ENCODE measurements around the gene CFAP299. TPM values are rescaled to one million over a fixed set of nuclear protein-coding genes. Genes with fewer than 3 reads are reported as not detected.

CFAP299 gene
- total RNA-seq, 2 experiments from 2014 or later, result not detected

DNA sequence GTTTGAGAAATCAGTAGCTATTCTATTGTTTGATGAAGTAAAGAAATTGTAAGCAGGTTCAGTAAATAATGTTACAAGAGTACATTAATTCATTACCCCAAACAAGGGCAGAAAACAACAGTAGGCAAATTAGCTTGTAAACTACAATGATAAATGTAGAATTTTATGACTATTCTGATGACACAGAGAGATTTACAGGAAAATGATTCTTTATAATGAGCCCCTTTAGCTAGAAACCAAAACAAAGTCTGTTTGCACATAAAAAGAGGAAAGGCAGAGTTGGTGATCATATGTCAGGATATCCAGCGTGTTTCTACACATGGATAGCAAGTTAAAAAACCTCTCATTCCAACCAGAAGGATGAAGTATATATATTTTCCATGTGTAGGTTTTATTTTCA, 204.8 kb downstream of the CFAP299 start:
- Mint-ChIP-seq H3K27me3 (ENCODE audit: low read depth) (no peaks in the 10 kb centered on the region), H3K4me3 (no peak overlapping the region), H3K27ac (no peak overlapping the region), H3K4me1 (ENCODE audit: low read depth) (peaks cover 10% of the 10 kb centered on the region), H3K36me3 (ENCODE audit: low read depth) (no peaks in the 10 kb centered on the region), H3K9me3 (ENCODE audit: insufficient read depth) (no peaks in the 10 kb centered on the region)
- ATAC-seq (no peak), DNase-seq (no peak)
- ChIA-PET CTCF (interaction anchor here (0.9 kb wide), 1 partner anchor 11 kb away, joined by 3 read pairs; no protein-coding TSS in a partner anchor), POLR2A (no interaction called here)

DNA sequence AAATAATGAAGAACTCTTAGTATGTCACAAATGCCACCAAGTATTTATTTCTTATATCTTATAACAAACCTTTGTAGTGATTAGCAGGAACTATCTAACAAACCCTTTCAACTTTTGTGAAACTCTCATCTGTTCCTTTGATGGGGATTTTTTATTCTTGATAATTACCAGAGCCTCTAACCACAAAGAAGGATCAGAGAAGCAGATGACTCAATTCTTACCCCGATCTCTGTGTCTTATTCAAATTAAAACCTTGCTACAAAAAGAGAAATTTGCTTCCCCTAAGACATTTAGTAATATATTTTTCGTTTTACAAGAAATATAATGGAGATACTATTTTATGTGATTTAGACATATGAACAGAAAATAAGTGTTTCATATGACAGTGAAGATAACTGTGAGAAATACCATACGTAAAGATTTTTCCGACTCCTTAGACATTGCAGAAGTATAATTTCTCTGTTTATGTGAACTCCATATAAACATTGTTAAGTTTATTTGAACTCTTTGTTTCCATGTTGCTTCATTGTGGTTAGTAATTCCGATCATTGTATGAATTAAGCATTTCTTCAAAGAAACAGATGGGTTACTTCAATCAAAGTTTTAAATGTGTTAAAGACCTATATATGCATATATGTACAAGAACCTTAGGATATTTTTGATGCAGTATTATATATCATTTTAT, 205.4 kb downstream of the CFAP299 start:
- DNase-seq (no peak), ATAC-seq (no peak)
- ChIA-PET POLR2A (no interaction called here), CTCF (interaction anchor here (0.9 kb wide), 1 partner anchor 10 kb away, joined by 3 read pairs; no protein-coding TSS in a partner anchor)
- no peaks in the 10 kb centered on the region for H3K36me3 Mint-ChIP-seq (ENCODE audit: low read depth)
- no peaks in the 10 kb centered on the region for H3K27me3 Mint-ChIP-seq (ENCODE audit: low read depth)
- no peak overlapping the region for H3K4me3 Mint-ChIP-seq
- H3K4me1 Mint-ChIP-seq (ENCODE audit: low read depth), result peaks cover 10% of the 10 kb centered on the region
- no peak overlapping the region for H3K27ac Mint-ChIP-seq
- H3K9me3 Mint-ChIP-seq (ENCODE audit: insufficient read depth), result no peaks in the 10 kb centered on the region

GRCh38 chr4:80542747-80543146, 207.2 kb downstream of the CFAP299 start:
- no peaks in the 10 kb centered on the region for H3K27me3 Mint-ChIP-seq (ENCODE audit: low read depth)

GRCh38 chr4:80560337-80560736, 224.8 kb downstream of the CFAP299 start:
- H3K27ac Mint-ChIP-seq, result no peak overlapping the region
- peaks cover 4% of the 10 kb centered on the region for H3K9me3 Mint-ChIP-seq (ENCODE audit: insufficient read depth)
- ChIA-PET POLR2A (no interaction called here), CTCF (no interaction called here)
- no peak overlapping the region for H3K4me3 Mint-ChIP-seq
- H3K27me3 Mint-ChIP-seq (ENCODE audit: low read depth), result no peaks in the 10 kb centered on the region
- no peaks in the 10 kb centered on the region for H3K36me3 Mint-ChIP-seq (ENCODE audit: low read depth)
- DNase-seq (no peak), ATAC-seq (no peak)
- no peaks in the 10 kb centered on the region for H3K4me1 Mint-ChIP-seq (ENCODE audit: low read depth)

More at GRCh38 chr4:80542747-80543146, 207.2 kb downstream of the CFAP299 start:
- ChIA-PET POLR2A (no interaction called here), CTCF (no interaction called here)
- H3K27ac Mint-ChIP-seq, result no peak overlapping the region
- H3K9me3 Mint-ChIP-seq (ENCODE audit: insufficient read depth), result no peaks in the 10 kb centered on the region
- H3K4me3 Mint-ChIP-seq, result no peak overlapping the region
- peaks cover 10% of the 10 kb centered on the region for H3K4me1 Mint-ChIP-seq (ENCODE audit: low read depth)
- no peak for DNase-seq
- H3K36me3 Mint-ChIP-seq (ENCODE audit: low read depth), result no peaks in the 10 kb centered on the region
- no peak for ATAC-seq

- ChIA-PET POLR2A (no interaction called here), CTCF (no interaction called here)
- H3K9me3 Mint-ChIP-seq (ENCODE audit: insufficient read depth), result no peaks in the 10 kb centered on the region
- no peaks in the 10 kb centered on the region for H3K36me3 Mint-ChIP-seq (ENCODE audit: low read depth)
- no peak overlapping the region for H3K27ac Mint-ChIP-seq
- ATAC-seq (no peak), DNase-seq (no peak)
- no peaks in the 10 kb centered on the region for H3K27me3 Mint-ChIP-seq (ENCODE audit: low read depth)
- H3K4me1 Mint-ChIP-seq (ENCODE audit: low read depth), result no peaks in the 10 kb centered on the region
- H3K4me3 Mint-ChIP-seq, result peak overlapping the region; percentile 20
These were observed 230.8 kb downstream of the CFAP299 start for GRCh38 chr4:80566203-80566872.

DNA sequence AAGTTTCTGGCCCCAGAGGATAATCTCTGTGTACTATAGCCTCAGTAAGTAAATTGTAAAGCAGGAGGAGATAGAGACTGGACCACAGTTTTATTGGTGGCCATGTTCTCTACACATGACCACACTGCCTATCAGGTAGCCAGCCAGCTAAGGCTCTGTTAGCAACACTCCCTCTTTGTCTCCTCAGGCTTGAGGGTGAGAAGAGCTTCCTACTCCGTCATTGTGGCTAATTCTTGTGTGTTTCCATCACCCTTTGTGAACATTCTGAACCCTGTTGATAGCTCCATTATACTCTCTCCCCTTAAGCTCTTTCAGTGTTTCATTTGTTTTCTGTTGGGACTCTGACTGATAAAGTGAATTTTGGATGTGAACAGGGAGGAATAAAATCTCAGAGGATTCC, 233.4 kb downstream of the CFAP299 start:
- Mint-ChIP-seq H3K27me3 (ENCODE audit: low read depth) (no peaks in the 10 kb centered on the region), H3K36me3 (ENCODE audit: low read depth) (no peaks in the 10 kb centered on the region), H3K4me3 (no peak overlapping the region), H3K9me3 (ENCODE audit: insufficient read depth) (no peaks in the 10 kb centered on the region), H3K4me1 (ENCODE audit: low read depth) (no peaks in the 10 kb centered on the region), H3K27ac (no peak overlapping the region)
- ChIA-PET POLR2A (no interaction called here), CTCF (no interaction called here)
- DNase-seq (no peak), ATAC-seq (no peak)

GRCh38 chr4:80576796-80577195, 241.3 kb downstream of the CFAP299 start:
- Mint-ChIP-seq H3K4me1 (ENCODE audit: low read depth) (no peaks in the 10 kb centered on the region), H3K27me3 (ENCODE audit: low read depth) (no peaks in the 10 kb centered on the region), H3K36me3 (ENCODE audit: low read depth) (no peaks in the 10 kb centered on the region), H3K9me3 (ENCODE audit: insufficient read depth) (peaks cover 4% of the 10 kb centered on the region), H3K4me3 (no peak overlapping the region), H3K27ac (no peak overlapping the region)
- ATAC-seq (no peak), DNase-seq (no peak)
- CTCF ChIA-PET, result no interaction called here
- POLR2A ChIA-PET, result no interaction called here

GRCh38 chr4:80578001-80578400, 242.5 kb downstream of the CFAP299 start:
- DNase-seq, result no peak
- no peak overlapping the region for H3K4me3 Mint-ChIP-seq
- H3K27me3 Mint-ChIP-seq (ENCODE audit: low read depth), result no peaks in the 10 kb centered on the region
- CTCF ChIA-PET, result no interaction called here
- ATAC-seq, result no peak
- H3K9me3 Mint-ChIP-seq (ENCODE audit: insufficient read depth), result peaks cover 4% of the 10 kb centered on the region
- no peak overlapping the region for H3K27ac Mint-ChIP-seq
- no peaks in the 10 kb centered on the region for H3K4me1 Mint-ChIP-seq (ENCODE audit: low read depth)
- POLR2A ChIA-PET, result no interaction called here
- no peaks in the 10 kb centered on the region for H3K36me3 Mint-ChIP-seq (ENCODE audit: low read depth)

GRCh38 chr4:80585542-80585941, 250.0 kb downstream of the CFAP299 start:
- H3K9me3 Mint-ChIP-seq (ENCODE audit: insufficient read depth), result no peaks in the 10 kb centered on the region
- no peak overlapping the region for H3K4me3 Mint-ChIP-seq
- no peaks in the 10 kb centered on the region for H3K36me3 Mint-ChIP-seq (ENCODE audit: low read depth)
- no peak for DNase-seq
- ATAC-seq, result no peak
- H3K27ac Mint-ChIP-seq, result no peak overlapping the region
- no peaks in the 10 kb centered on the region for H3K4me1 Mint-ChIP-seq (ENCODE audit: low read depth)
- no peaks in the 10 kb centered on the region for H3K27me3 Mint-ChIP-seq (ENCODE audit: low read depth)
- POLR2A ChIA-PET, result no interaction called here
- CTCF ChIA-PET, result no interaction called here

GRCh38 chr4:80586716-80587115, 251.2 kb downstream of the CFAP299 start:
- ChIA-PET POLR2A (no interaction called here), CTCF (no interaction called here)
- ATAC-seq, result no peak

DNA sequence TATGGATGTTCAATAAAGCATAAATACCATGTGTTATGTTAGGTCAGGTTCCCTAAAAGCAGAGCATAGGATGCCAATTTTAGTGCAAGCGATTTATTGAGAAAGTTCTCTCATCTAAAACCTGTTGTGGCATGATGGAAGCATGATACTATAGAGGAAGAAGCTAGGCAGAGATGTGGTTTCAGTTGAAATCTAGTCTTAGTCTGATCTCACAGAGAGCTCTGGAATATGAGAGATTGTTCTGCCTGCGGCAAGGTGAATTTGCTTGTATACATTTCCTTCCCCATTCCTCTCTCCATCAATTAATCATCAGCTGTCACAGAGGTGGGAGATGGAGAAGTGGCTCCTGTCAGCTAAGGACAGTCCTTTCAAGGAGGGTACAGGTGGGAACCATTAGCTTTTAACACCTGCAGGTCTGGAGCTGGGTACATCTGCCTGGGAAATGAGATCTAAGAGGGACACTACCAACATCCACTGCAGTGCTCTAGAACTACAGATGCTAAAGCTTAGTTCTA, 252.4 kb downstream of the CFAP299 start:
- DNase-seq (no peak), ATAC-seq (no peak)
- ChIA-PET POLR2A (no interaction called here), CTCF (no interaction called here)
- Mint-ChIP-seq H3K36me3 (ENCODE audit: low read depth) (no peaks in the 10 kb centered on the region), H3K4me1 (ENCODE audit: low read depth) (no peaks in the 10 kb centered on the region), H3K27ac (no peak overlapping the region), H3K27me3 (ENCODE audit: low read depth) (no peaks in the 10 kb centered on the region), H3K4me3 (no peak overlapping the region), H3K9me3 (ENCODE audit: insufficient read depth) (no peaks in the 10 kb centered on the region)

More at GRCh38 chr4:80586716-80587115, 251.2 kb downstream of the CFAP299 start:
- DNase-seq, result no peak
- no peaks in the 10 kb centered on the region for H3K4me1 Mint-ChIP-seq (ENCODE audit: low read depth)
- H3K27ac Mint-ChIP-seq, result no peak overlapping the region
- H3K4me3 Mint-ChIP-seq, result no peak overlapping the region
- H3K9me3 Mint-ChIP-seq (ENCODE audit: insufficient read depth), result no peaks in the 10 kb centered on the region
- H3K36me3 Mint-ChIP-seq (ENCODE audit: low read depth), result no peaks in the 10 kb centered on the region
- H3K27me3 Mint-ChIP-seq (ENCODE audit: low read depth), result no peaks in the 10 kb centered on the region

GRCh38 chr4:80592950-80593349, 257.4 kb downstream of the CFAP299 start:
- ChIA-PET POLR2A (no interaction called here), CTCF (interaction anchor here (1.2 kb wide), 1 partner anchor 230 kb away, joined by 3 read pairs; no protein-coding TSS in a partner anchor)
- no peaks in the 10 kb centered on the region for H3K4me1 Mint-ChIP-seq (ENCODE audit: low read depth)

More at GRCh38 chr4:80592950-80593349, 257.4 kb downstream of the CFAP299 start:
- Mint-ChIP-seq H3K36me3 (ENCODE audit: low read depth) (no peaks in the 10 kb centered on the region), H3K4me3 (no peak overlapping the region), H3K27ac (no peak overlapping the region), H3K9me3 (ENCODE audit: insufficient read depth) (no peaks in the 10 kb centered on the region), H3K27me3 (ENCODE audit: low read depth) (no peaks in the 10 kb centered on the region)
- ATAC-seq (no peak), DNase-seq (no peak)

Measured in activated CD8-positive, alpha-beta T cell treated with anti-CD3 and anti-CD28 coated beads, Interleukin-2, amount 10 ng/mL, durations not matched to agents 7 days and 5 days (primary cell).